Activated T-cell treated with anti-CD3 and anti-CD28 coated beads for 1 hour (primary cell): ENCODE data around the gene PALB2.

Experiments
- DNase-seq: peaks from one replicate; pipeline ENCODE4 v3.0.0-alpha.2; 2020; ENCODE audit warnings: low read depth

PALB2 gene

GRCh38 chr16:23640931-23641765, at the start of gene PALB2, which contains the start of gene DCTN5:
PALB2 (minus strand) TSS chr16:23641310; CDS start chr16:23641157, 153 bp downstream.
DCTN5 (plus strand) TSS chr16:23641466; CDS start chr16:23641543, 77 bp downstream.
- DNase-seq, result peak; percentile 73

GRCh38 chr16:23689442-23690187, 48.5 kb upstream of the PALB2 start:
- no peak for DNase-seq

GRCh38 chr16:23687034-23687808, 46.1 kb upstream of the PALB2 start:
- no peak for DNase-seq

GRCh38 chr16:23683487-23683886, 42.4 kb upstream of the PALB2 start:
- no peak for DNase-seq

- DNase-seq, result no peak
Observed at GRCh38 chr16:23682181-23682580, 41.1 kb upstream of the PALB2 start.

GRCh38 chr16:23679986-23680336, 38.9 kb upstream of the PALB2 start:
- DNase-seq, result no peak

- DNase-seq, result no peak
Observed at GRCh38 chr16:23679274-23679985, 38.3 kb upstream of the PALB2 start.

- peak; percentile 54 for DNase-seq
Observed at GRCh38 chr16:23678430-23679273, 37.5 kb upstream of the PALB2 start, which contains the start of gene PLK1. PLK1 (plus strand) TSS chr16:23678889; CDS start chr16:23678933, 44 bp downstream.

GRCh38 chr16:23676924-23677480, 35.9 kb upstream of the PALB2 start:
- no peak for DNase-seq

- DNase-seq, result no peak
Observed at GRCh38 chr16:23673971-23674614, 33.0 kb upstream of the PALB2 start.

GRCh38 chr16:23670137-23670776, 29.1 kb upstream of the PALB2 start:
- DNase-seq, result no peak

GRCh38 chr16:23668873-23669272, 27.8 kb upstream of the PALB2 start:
- no peak for DNase-seq

- DNase-seq, result no peak
Observed at GRCh38 chr16:23668225-23668624, 27.1 kb upstream of the PALB2 start.

GRCh38 chr16:23667355-23667659, 26.2 kb upstream of the PALB2 start:
- no peak for DNase-seq

GRCh38 chr16:23666571-23667354, 25.7 kb upstream of the PALB2 start:
- no peak for DNase-seq

- no peak for DNase-seq
Observed at GRCh38 chr16:23663918-23664317, 22.8 kb upstream of the PALB2 start.

- no peak for DNase-seq
Observed at GRCh38 chr16:23651943-23652468, 10.9 kb upstream of the PALB2 start.

GRCh38 chr16:23650674-23651416, 9.7 kb upstream of the PALB2 start:
- no peak for DNase-seq
